NAMALWA (cell line): ENCODE data around the gene TUSC1.
"Not testable (repeated sequence)": the region's sequence is repeated elsewhere in the genome, so short reads cannot be mapped to it uniquely, and the experiment has no call there.

Experiments
- DNase-seq: peaks from one replicate; pipeline ENCODE4 v3.0.0-alpha.2; 2015; ENCODE audit warnings: low spot score

The TUSC1 gene

GRCh38 chr9:25678147-25678666 lies at the start of gene TUSC1:
TUSC1 (minus strand) TSS chr9:25678444; CDS start chr9:25678312, 132 bp downstream.
- DNase-seq = no peak

GRCh38 chr9:25726871-25727410 lies 48.7 kb upstream of the TUSC1 start:
- no peak for DNase-seq

- no peak for DNase-seq
Measured at GRCh38 chr9:25724424-25724823, 46.2 kb upstream of the TUSC1 start.

GRCh38 chr9:25716220-25716872 lies 38.1 kb upstream of the TUSC1 start:
- DNase-seq = peak; percentile 21

GRCh38 chr9:25709941-25710340 lies 31.7 kb upstream of the TUSC1 start:
- DNase-seq = no peak

- DNase-seq = no peak
Measured at GRCh38 chr9:25704800-25705199, 26.6 kb upstream of the TUSC1 start.

- no peak for DNase-seq
Measured at GRCh38 chr9:25703701-25704357, 25.6 kb upstream of the TUSC1 start.

- DNase-seq = no peak
Measured at GRCh38 chr9:25702536-25702935, 24.3 kb upstream of the TUSC1 start.

- not testable (repeated sequence) for DNase-seq
Measured at GRCh38 chr9:25700899-25701298, 22.7 kb upstream of the TUSC1 start.

GRCh38 chr9:25700430-25700829 lies 22.2 kb upstream of the TUSC1 start:
- no peak for DNase-seq

- DNase-seq = no peak
Measured at GRCh38 chr9:25691786-25692185, 13.5 kb upstream of the TUSC1 start.

GRCh38 chr9:25684321-25684720 lies 6.1 kb upstream of the TUSC1 start:
- DNase-seq = no peak

GRCh38 chr9:25681266-25681665 lies 3.0 kb upstream of the TUSC1 start:
- DNase-seq = no peak

GRCh38 chr9:25678846-25679360 lies 659 bp upstream of the TUSC1 start:
- no peak for DNase-seq

GRCh38 chr9:25677301-25678146 lies 720 bp downstream of the TUSC1 start:
- DNase-seq = no peak

- not testable (repeated sequence) for DNase-seq
Measured at GRCh38 chr9:25675858-25676257, 2.4 kb downstream of the TUSC1 start.

GRCh38 chr9:25658571-25658970 lies 19.7 kb downstream of the TUSC1 start:
- peak; percentile 2 for DNase-seq

- DNase-seq = no peak
Measured at GRCh38 chr9:25654417-25654816, 23.8 kb downstream of the TUSC1 start.

- no peak for DNase-seq
Measured at GRCh38 chr9:25648116-25648515, 30.1 kb downstream of the TUSC1 start.

GRCh38 chr9:25636026-25636425 lies 42.2 kb downstream of the TUSC1 start:
- DNase-seq = no peak

- DNase-seq = no peak
Measured at GRCh38 chr9:25629231-25629630, 49.0 kb downstream of the TUSC1 start.
